Loucy (cell line): Measurements from ENCODE around the gene ITGA8.

Source experiments
- H2AFZ ChIP-seq: fragments of 200-600 bp; sonication (generic); 2 replicates; pipeline ENCODE4 v1.6.0; 2016; ENCODE audit warnings: antibody characterized with exemption, mild to moderate bottlenecking, low read length, moderate library complexity
- H3F3A ChIP-seq: fragments of 200-600 bp; 2 replicates; pipeline ENCODE4 v1.6.0; 2016; ENCODE audit warnings: antibody characterized with exemption, low read depth, mild to moderate bottlenecking
- H3K27me3 ChIP-seq: fragments of 200-600 bp; sonication (generic); 2 replicates; pipeline ENCODE4 v1.6.1; 2014; ENCODE audit warnings: low read length, mild to moderate bottlenecking; ENCODE audit not compliant: insufficient read depth, poor library complexity, severe bottlenecking
- H3K36me3 ChIP-seq: fragments of 200-600 bp; sonication (generic); 2 replicates; pipeline ENCODE4 v1.6.1; 2016; ENCODE audit warnings: low read length; ENCODE audit not compliant: insufficient read depth
- H3K4me1 ChIP-seq: fragments of 200-600 bp; sonication (generic); 2 replicates; pipeline ENCODE4 v1.5.1; 2014; ENCODE audit warnings: low read length, mild to moderate bottlenecking; ENCODE audit not compliant: insufficient read depth, poor library complexity, severe bottlenecking
- H3K4me2 ChIP-seq: fragments of 200-600 bp; sonication (generic); 2 replicates; pipeline ENCODE4 v1.6.0; 2014; ENCODE audit warnings: antibody characterized with exemption, low read length, low read depth, mild to moderate bottlenecking; ENCODE audit not compliant: poor library complexity, severe bottlenecking
- H3K4me3 ChIP-seq: fragments of 200-600 bp; sonication (generic); 2 replicates; pipeline ENCODE4 v1.5.1; 2014; ENCODE audit warnings: low read length, mild to moderate bottlenecking, mixed read lengths; ENCODE audit not compliant: poor library complexity, severe bottlenecking
- H3K79me2 ChIP-seq: fragments of 200-600 bp; sonication (generic); 2 replicates; pipeline ENCODE4 v1.6.1; 2014; ENCODE audit warnings: low read length; ENCODE audit not compliant: insufficient read depth
- H3K9ac ChIP-seq: fragments of 200-600 bp; sonication (generic); 2 replicates; pipeline ENCODE4 v1.6.0; 2014; ENCODE audit warnings: mild to moderate bottlenecking, low read depth, low read length, moderate library complexity; ENCODE audit not compliant: poor library complexity, severe bottlenecking
- H3K9me2 ChIP-seq: fragments of 200-600 bp; sonication (generic); replicated peaks from 2 replicates; pipeline ENCODE4 v1.6.1; 2016; ENCODE audit warnings: low read depth, low read length, mixed read lengths
- H3K9me3 ChIP-seq: fragments of 200-600 bp; sonication (generic); 2 replicates; pipeline ENCODE4 v1.6.1; 2014; ENCODE audit warnings: mild to moderate bottlenecking, antibody characterized with exemption, low read length, low read depth; ENCODE audit not compliant: insufficient read depth
- H4K20me1 ChIP-seq: fragments of 200-600 bp; sonication (generic); 2 replicates; pipeline ENCODE4 v1.6.0; 2014; ENCODE audit warnings: antibody characterized with exemption, low read length, mild to moderate bottlenecking; ENCODE audit not compliant: insufficient read depth, poor library complexity, severe bottlenecking
- EZH2phosphoT487 ChIP-seq: fragments of 200-600 bp; IDR thresholded peaks from 2 replicates; pipeline ENCODE4 v1.6.1; 2018; ENCODE audit warnings: antibody characterized with exemption, mild to moderate bottlenecking, moderate library complexity, borderline replicate concordance
- TF ChIP-seq, protein P1 (sequence below): fragments of 200-600 bp; sonication (generic); conservative IDR thresholded peaks from 2 replicates; pipeline ENCODE4 v1.5.1; 2014; ENCODE audit warnings: mild to moderate bottlenecking, antibody characterized with exemption, low read length

ITGA8 gene

DNA sequence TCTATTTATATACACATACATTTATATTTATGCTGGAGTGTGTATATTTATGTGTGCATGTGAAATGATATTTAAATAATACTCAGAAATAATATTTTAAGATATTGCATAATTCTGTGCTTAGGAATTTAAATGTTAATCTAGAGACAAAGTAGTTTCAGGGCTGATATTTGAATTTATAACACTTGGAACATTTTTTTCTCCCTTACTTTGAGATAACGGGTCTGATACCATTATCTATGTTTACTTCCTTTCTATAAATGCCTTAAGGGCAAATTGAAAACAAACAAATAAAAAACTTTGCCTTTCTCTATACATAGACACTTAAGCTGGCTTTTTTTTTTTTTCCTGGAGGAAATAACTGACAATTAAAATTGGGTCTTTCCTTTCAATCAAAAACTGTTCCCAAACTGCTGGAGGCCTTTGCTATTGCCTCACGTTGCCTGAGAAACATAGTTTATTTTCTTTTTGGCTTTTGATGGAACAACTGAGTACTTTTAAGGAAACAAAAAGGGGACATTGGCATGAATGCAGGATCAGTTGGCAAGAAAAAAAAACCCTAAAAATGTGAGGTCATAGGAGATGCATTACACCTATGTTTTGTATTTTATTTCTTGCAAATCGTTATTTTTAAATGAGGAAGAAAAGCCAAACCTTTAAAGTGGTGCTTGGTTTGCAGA lies 98.7 kb downstream of the ITGA8 start:
- no peak overlapping the region for H2AFZ ChIP-seq
- H3F3A ChIP-seq = no peaks in the 10 kb centered on the region
- H3K4me3 ChIP-seq = no peak overlapping the region
- no peaks in the 10 kb centered on the region for H3K79me2 ChIP-seq
- TF ChIP-seq, protein P1, sequence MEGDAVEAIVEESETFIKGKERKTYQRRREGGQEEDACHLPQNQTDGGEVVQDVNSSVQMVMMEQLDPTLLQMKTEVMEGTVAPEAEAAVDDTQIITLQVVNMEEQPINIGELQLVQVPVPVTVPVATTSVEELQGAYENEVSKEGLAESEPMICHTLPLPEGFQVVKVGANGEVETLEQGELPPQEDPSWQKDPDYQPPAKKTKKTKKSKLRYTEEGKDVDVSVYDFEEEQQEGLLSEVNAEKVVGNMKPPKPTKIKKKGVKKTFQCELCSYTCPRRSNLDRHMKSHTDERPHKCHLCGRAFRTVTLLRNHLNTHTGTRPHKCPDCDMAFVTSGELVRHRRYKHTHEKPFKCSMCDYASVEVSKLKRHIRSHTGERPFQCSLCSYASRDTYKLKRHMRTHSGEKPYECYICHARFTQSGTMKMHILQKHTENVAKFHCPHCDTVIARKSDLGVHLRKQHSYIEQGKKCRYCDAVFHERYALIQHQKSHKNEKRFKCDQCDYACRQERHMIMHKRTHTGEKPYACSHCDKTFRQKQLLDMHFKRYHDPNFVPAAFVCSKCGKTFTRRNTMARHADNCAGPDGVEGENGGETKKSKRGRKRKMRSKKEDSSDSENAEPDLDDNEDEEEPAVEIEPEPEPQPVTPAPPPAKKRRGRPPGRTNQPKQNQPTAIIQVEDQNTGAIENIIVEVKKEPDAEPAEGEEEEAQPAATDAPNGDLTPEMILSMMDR = no peak
- no peak for TF ChIP-seq EZH2phosphoT487
- no peaks in the 10 kb centered on the region for H3K36me3 ChIP-seq
- H3K4me2 ChIP-seq = no peak overlapping the region
- H3K4me1 ChIP-seq = no peaks in the 10 kb centered on the region
- H3K9ac ChIP-seq = no peak overlapping the region
- H4K20me1 ChIP-seq = no peaks in the 10 kb centered on the region
- no peaks in the 10 kb centered on the region for H3K9me2 ChIP-seq
- H3K27me3 ChIP-seq = no peaks in the 10 kb centered on the region
- H3K9me3 ChIP-seq = no peaks in the 10 kb centered on the region

DNA sequence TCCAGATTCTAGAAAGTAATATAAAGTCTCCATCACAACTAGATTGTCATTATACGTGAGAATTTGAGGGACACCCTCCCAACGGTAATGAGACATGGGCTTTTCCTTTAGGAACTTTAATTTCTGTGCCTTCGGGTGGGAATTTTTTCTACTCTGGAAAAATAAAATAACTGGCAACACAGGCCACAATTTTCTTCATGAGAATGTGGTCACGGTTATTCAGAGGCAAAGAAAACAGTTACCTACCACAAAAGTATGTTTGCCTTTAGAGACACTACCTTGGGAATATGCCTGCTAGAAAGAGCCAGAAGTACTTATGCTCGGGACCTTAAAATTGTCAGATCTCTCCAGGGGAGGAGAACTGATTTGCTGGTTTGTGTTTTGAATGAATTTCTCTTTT lies 99.4 kb downstream of the ITGA8 start:
- no peaks in the 10 kb centered on the region for H3K4me1 ChIP-seq
- H3K27me3 ChIP-seq = no peaks in the 10 kb centered on the region
- no peaks in the 10 kb centered on the region for H3K9me2 ChIP-seq
- H3K9ac ChIP-seq = no peak overlapping the region
- no peaks in the 10 kb centered on the region for H3K36me3 ChIP-seq
- TF ChIP-seq, protein P1 = no peak
- no peak for TF ChIP-seq EZH2phosphoT487
- no peak overlapping the region for H3K4me2 ChIP-seq
- H3K9me3 ChIP-seq = no peaks in the 10 kb centered on the region
- H3K4me3 ChIP-seq = no peak overlapping the region
- no peak overlapping the region for H2AFZ ChIP-seq
- no peaks in the 10 kb centered on the region for H4K20me1 ChIP-seq
- no peaks in the 10 kb centered on the region for H3K79me2 ChIP-seq
- H3F3A ChIP-seq = no peaks in the 10 kb centered on the region

DNA sequence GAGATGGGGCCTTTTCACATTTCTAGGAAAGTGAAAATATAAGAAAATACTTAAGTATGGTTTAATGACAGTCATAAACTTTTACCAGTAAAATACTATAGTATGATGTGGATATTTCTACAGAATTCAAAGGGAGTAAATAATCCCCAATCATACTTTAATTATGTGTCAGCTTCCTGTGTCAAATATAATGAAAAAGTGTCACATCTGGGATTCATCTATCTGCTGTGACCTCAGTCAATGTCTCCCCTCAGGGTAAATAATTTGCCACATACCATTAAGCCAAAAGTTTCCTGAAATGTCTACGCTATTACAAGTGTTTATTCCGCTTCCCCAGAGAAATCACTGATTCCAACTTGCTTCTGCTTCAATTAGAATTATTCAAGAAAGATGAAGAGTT lies 110.5 kb downstream of the ITGA8 start:
- no peaks in the 10 kb centered on the region for H4K20me1 ChIP-seq
- no peak overlapping the region for H3K4me3 ChIP-seq
- TF ChIP-seq, protein P1 = no peak
- no peak for TF ChIP-seq EZH2phosphoT487
- H3K27me3 ChIP-seq = no peaks in the 10 kb centered on the region
- no peaks in the 10 kb centered on the region for H3K9me2 ChIP-seq
- no peaks in the 10 kb centered on the region for H3K4me1 ChIP-seq
- H3F3A ChIP-seq = no peaks in the 10 kb centered on the region
- H3K4me2 ChIP-seq = no peak overlapping the region
- no peaks in the 10 kb centered on the region for H3K79me2 ChIP-seq
- H3K9ac ChIP-seq = no peak overlapping the region
- H3K36me3 ChIP-seq = no peaks in the 10 kb centered on the region
- no peak overlapping the region for H2AFZ ChIP-seq
- no peaks in the 10 kb centered on the region for H3K9me3 ChIP-seq
